GM19468 (cell line): ENCODE results near the gene GBX2.

ENCODE experiments used
- ATAC-seq: cut with Tn5 transposase; IDR thresholded peaks from one replicate; pipeline ENCODE4 v1.9.1; 2021; ENCODE audit warnings: mild to moderate bottlenecking, moderate library complexity, moderate number of reproducible peaks; ENCODE audit not compliant: unreplicated experiment; ENCODE audit errors: extremely low read depth

The GBX2 gene

DNA sequence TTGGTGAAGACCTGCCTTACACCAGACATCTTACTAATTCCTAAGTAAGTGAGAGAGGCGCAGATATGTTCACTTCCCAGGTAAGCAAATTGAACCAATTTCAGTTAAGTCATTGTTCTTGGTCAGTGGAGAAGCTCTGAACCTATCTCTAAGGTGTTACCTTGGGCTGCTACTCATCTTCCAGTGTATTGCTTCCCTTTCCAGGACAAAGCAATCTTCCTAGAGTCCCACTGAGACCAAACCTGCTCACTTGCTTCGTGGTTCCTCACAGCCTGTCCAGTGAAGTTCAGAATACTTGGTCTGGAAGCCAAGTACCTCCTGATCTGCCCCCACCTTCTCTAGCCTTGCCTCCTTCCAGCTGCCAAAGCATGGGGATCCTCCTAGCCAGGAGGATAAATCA, 22.5 kb upstream of the GBX2 start:
- no peak for ATAC-seq

- ATAC-seq, result no peak
These were observed 16.5 kb upstream of the GBX2 start for GRCh38 chr2:236184701-236185100.

GRCh38 chr2:236180831-236181453, 12.8 kb upstream of the GBX2 start:
- no peak for ATAC-seq

DNA sequence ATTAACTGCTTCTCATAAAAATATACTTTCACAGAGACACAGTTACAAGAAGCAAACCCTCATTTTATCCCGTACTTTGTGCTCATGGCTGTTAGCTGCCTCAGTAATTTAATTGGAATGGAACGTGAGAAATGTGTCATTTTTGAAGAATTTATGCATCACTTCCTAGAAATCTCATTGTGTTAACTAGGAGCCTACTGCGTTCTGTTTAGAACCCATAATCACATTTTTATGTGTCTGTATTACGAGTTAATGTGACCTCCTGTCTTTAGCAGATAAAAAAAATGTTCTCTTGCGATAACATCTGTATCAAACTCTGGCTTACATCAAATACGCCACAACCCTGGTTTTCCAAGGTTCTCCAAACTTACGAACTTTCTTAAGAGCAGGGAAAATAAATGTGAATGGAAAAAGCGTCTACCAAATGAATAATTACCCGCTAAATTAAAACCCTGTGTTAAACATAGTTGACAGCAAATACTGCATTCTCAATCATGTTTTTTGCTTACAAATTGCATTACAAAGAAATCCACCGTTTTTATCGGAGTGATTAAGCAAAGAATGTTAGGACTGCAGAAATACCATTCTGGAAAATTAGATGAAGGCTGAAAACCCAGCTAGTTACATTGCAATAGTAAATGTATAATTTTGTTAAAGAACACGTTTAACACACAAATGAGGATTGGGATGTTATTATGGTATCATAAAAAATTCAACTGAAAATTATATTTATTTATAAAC, 12.1 kb upstream of the GBX2 start:
- no peak for ATAC-seq

DNA sequence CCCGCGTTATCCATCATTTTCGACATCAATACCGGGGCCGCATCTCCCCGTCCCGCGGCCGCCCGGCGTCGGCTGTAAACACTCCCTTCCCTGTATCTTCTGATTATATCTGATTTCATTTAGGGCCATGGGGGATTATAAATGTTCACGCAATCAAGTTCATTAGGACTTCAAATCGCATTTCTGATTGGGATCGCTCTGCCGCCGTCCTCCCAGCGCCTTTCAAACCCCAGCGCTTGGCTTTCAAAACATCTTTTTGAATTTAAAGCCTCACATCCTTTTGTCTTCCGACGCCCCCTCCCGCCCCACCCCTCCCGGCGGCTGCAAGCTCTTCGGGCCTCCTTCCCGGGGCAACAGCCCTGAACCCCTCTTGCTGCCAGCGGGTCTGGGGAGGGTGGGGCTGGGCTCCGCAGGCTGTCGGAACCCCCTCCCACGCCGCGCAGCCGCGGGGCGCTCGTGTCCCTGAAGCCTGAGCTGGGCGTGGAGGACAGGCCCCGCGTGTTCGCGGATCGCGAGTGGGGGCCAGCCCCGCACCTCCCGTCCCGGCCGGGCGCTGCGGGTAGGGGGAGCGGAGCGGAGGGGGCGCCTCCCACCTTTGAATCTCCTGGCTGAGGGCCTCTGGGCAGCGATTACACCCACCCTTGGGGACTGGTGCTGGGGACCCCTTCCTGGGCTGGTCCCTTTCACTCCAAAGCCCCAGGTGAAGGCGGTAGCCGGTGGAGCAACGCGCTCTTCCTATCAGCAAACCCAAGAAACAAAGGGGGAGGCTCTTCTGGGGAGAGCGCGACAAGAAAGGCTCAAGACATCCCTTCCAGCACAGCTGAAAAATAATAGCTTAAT, 11.3 kb upstream of the GBX2 start:
- ATAC-seq, result no peak

DNA sequence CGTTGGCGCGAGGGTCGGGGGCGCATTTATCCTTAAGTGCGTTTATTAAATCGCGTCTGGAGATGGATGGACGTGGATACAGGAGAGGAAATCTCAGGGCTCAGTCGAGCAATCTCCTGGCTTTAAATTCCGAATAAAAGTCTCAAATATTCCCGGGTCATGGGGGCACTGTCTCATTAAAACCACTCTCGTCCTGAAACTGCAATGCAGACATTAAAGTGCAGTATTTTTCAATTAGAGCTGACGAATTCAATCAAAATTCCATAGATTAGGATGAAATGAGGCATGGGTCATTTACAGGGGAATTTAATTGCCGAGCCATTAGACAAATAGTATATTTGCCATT, 10.7 kb upstream of the GBX2 start:
- ATAC-seq, result no peak

DNA sequence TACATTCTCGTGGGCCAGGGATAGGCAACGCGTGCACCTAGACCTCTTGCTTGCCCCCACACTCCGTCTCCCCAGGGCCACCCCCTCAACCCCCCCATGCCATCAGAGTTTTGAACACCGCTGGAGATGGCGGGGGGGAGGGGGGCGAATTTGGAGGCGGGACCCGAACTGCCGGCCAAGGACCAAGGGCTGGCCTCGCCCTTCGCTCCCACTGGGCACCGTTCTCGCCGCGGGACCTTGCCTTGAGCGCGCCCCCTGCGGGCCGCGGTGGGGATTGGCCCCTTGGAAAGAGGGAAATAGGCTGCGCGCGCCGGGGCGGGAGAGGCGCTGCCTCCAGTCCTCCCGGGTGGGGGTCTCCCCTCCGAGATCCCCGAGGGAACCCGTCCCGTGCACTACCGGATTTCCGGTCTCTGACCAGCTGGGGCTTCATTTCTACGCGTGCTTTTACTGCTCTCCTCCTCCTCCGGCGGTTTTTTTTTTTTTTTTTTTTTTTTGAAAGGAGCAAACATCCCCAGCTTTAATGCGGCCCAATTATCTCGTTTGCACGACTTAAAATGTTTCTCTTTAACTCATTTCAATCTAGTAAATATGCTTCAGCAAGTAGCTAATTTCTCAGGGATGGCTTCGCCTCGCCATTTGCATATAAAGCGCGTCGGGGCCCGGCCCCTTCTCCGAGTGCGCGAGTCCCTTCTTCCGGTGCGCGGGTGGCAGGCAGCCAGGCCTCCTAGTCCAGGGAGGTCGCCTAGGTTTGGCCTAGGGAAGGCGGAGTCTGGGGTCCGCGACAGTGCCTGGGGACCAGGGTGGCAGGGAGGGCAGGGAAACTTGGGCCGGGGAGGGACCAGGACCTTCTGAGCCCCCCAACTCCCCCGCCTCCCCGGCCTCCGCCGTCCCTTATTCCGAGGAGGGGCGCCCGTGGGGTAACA, 10.0 kb upstream of the GBX2 start:
- ATAC-seq, result no peak

GRCh38 chr2:236177604-236177966, 9.4 kb upstream of the GBX2 start:
- no peak for ATAC-seq

GRCh38 chr2:236176951-236177350, 8.8 kb upstream of the GBX2 start:
- no peak for ATAC-seq

- no peak for ATAC-seq
These were observed 8.2 kb upstream of the GBX2 start for GRCh38 chr2:236176417-236176816.

GRCh38 chr2:236175548-236176150, 7.5 kb upstream of the GBX2 start:
- no peak for ATAC-seq

- ATAC-seq, result no peak
These were observed 5.8 kb upstream of the GBX2 start for GRCh38 chr2:236173729-236174607.

- no peak for ATAC-seq
These were observed 5.0 kb upstream of the GBX2 start for GRCh38 chr2:236173036-236173728.

- ATAC-seq, result no peak
These were observed 4.3 kb upstream of the GBX2 start for GRCh38 chr2:236172255-236173035.

DNA sequence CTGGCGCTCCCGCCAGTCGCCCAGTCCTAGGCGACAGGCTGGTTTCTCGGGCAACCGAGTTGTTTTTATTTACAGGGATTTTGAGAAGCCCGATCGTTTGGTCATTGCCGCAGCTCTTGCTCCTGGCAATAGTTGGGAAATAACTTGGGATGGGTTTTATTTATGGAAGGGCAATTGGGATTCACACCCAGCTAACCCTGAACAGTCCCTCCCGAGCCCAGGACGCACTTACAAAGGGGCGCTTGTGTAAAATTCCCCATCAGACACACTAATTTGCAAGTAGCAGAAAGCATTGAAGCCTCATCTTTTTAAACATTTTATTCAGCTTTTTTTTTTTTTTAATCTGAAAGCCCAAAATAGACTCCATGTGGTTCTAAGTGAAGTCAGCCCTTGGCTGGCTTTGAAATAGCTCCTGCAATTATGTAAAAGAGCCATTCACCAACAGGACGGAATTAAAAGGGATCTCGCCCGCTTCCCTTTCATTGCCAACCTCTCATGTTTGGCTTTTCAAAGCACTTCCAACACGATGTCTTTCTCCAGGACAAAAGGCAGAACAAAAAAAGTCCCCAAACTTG, 3.6 kb upstream of the GBX2 start:
- ATAC-seq, result no peak

DNA sequence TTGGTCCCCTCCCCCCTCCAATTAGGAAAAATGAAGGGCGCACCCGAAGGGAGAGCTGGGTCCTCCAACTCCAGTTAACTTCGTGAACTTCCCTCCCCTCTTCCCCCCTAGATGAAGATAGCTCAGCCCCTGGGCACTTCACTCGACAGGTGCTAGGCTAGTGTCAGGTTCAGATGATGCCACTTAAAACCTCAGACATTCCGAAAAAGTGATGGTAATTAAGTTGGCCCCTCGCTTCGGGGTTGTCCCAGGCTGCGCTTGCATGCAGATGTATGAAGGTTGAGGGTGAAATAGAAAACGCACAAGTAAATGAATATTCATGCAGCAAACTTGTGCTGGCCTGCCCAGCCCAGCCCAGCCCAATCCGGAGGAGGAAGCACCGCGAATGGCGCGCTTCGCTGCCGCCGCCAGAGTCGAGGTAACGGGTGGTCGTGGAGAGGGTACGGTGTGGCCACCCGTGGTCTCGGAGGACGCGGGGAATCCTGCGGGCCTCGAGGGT, 3.0 kb upstream of the GBX2 start:
- ATAC-seq, result no peak

GRCh38 chr2:236170590-236171165, 2.5 kb upstream of the GBX2 start:
- no peak for ATAC-seq
